GM19099 (cell line): ENCODE measurements around the gene SCFD2.

Experiments used
- POLR2A ChIP-seq: IDR thresholded peaks from 3 replicates; pipeline ENCODE4 v1.6.1; 2011; ENCODE audit warnings: low read depth; ENCODE audit not compliant: insufficient read length; ENCODE audit errors: extremely low read depth

The SCFD2 gene

DNA sequence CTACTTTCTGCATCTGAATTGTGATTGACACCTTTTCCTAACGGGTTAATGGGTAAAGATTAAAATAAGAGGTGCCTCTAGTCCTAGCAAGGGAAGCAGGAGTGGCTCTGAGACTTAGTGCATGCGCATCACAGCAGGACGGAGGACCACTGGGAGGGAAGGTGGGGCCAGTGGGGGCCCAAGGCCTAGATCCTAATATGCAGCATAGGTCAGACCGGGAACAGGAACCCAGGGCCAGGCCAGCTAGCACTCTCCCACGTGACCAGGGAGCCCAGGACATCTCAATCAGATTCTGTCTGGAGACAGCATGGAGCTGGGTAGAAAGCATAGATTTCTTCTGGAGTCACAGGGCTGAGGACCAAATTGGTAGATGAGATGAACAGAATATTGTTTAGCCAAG, 448.0 kb downstream of the SCFD2 start:
- no peak for TF ChIP-seq POLR2A

- TF ChIP-seq POLR2A, result no peak
Observed at GRCh38 chr4:52915730-52916300, 450.0 kb downstream of the SCFD2 start.

- no peak for TF ChIP-seq POLR2A
Observed at GRCh38 chr4:52915191-52915590, 450.7 kb downstream of the SCFD2 start.

- no peak for TF ChIP-seq POLR2A
Observed at GRCh38 chr4:52914051-52914605, 451.7 kb downstream of the SCFD2 start.

DNA sequence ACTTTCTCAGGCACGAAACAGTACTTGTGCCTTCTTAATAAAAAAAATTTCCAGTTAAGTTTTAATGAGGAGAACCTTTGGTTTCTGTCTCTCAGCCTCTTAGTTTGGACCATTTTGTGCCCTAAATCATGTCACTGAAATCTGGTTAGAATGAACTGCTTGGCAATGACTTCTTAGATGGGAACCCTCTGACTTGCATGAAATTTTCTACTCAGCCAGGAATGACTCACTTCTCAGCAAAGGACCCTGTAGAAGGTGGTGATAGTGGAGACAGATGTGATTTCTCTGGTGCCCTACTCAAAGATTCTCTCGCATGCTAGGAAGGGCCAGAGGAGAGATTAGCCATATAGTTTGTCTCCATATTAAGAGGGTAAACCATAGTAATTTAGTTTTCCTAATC, 453.3 kb downstream of the SCFD2 start:
- no peak for TF ChIP-seq POLR2A

DNA sequence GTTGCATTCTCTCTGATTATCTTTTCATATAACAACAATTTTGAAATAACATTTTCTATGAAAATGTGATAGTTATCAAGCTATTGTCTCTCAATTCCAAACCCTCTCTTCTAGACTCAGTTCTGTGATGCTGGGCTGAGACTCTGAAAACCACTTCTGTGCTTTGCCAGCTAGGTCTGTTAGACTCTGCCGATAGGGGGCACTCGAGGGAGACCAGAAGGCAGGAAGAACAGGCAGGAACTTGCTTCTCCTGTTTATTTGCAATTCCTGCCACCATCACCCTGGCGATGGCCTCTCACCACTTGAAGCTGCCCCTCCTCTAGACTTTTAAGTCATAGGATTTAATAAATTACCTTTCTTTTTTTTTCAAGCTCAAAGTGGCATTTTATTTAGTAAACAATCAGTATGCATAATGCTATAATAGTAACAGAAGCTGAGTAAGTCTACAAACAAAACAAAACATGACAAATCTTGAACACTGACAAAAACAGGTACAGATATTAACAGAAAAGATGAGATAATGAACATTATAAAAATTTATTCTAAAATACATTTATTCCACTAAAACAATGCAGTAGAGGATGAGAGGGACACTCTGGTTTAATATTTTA, 454.1 kb downstream of the SCFD2 start:
- no peak for TF ChIP-seq POLR2A

DNA sequence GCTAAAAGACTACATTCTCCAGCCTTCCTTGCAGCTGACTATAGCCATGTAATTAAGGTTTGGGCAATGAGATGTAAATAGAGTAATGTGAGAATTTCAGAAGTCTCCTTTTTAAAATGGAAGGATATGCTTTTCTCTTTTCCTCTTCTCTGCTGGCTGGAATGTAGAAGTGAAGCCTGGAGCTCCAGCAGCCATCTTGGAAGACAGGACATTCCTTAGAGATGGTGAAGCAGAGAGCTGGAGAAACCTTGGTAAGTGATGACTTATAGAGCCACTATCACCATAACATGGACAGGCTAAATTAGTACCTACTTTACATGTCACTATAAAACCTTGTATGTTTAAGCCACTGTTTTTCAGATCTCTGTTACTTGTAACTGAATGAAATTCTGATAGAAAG, 455.7 kb downstream of the SCFD2 start:
- TF ChIP-seq POLR2A, result no peak

DNA sequence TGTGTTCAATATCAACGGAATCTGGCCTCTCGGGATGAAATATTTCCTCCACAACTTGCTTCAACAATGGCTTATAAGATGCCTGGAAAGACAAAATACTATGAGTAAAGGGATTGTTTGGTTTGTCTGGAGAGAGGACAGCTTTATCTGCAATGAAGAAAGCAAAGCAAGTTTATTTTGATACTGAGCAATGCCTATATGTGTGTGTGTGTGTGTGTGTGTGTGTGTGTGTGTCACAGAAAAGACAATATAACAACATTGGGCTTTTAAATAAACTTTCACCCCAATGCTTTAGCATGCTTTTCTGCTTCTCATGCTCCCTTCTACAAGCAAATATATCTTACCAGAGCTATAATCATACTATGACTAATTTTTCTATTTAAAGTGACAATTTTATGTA, 458.4 kb downstream of the SCFD2 start:
- no peak for TF ChIP-seq POLR2A

- no peak for TF ChIP-seq POLR2A
Observed at GRCh38 chr4:52904421-52904820, 461.4 kb downstream of the SCFD2 start.

- TF ChIP-seq POLR2A, result no peak
Observed at GRCh38 chr4:52903273-52903672, 462.6 kb downstream of the SCFD2 start.

DNA sequence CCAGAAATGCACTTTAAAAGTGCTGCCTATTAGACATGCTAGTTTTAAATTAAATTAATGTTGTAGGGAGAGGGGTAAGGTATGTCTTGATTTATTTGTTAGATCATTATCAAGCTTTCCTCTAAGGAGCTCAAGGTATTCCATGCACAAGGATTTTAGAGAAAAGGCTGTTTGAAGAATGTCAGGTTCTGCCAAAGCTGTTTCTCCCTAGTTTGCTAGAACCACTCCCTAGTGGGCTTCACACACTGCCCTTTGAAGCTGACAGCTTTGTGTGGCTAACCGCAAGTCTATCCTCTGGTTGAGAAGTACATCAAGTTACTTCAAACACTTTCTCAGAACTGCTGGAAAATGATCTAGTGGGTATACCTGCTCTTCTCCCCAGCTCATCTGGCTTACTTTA, 471.4 kb downstream of the SCFD2 start:
- no peak for TF ChIP-seq POLR2A

DNA sequence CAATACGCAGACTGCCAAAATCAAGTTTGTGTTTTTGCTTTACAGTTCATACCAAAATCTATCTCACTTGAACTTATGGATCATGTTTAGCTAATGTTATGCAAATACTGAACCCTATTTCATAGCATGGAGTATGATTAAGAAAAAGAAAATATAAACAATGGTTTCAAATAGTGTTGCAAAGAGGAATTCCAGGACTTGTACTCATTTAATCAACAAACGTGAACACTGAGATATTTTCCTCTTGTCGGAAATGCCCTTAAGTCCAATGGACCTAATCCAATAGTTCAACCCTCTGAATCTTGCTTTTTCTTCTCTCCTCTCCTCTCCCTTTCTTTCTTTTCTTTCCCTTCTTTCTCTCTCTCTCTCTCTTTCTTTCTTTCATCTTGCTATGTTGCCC, 473.0 kb downstream of the SCFD2 start:
- TF ChIP-seq POLR2A, result no peak

GRCh38 chr4:52891743-52892142, 474.1 kb downstream of the SCFD2 start:
- TF ChIP-seq POLR2A, result no peak

DNA sequence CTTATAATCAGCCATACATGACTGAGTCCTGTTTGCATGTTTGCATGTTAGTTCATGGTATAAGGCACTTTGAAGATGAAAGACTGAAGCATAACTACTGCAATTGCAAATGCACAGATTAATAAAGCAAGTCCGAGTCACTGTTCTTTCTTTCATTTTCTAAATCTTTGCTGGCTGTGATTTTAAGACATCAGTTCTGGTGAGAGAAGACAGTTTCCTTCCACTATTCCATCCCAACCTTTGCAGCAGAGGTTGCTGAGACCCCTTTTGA, 475.4 kb downstream of the SCFD2 start:
- TF ChIP-seq POLR2A, result no peak

DNA sequence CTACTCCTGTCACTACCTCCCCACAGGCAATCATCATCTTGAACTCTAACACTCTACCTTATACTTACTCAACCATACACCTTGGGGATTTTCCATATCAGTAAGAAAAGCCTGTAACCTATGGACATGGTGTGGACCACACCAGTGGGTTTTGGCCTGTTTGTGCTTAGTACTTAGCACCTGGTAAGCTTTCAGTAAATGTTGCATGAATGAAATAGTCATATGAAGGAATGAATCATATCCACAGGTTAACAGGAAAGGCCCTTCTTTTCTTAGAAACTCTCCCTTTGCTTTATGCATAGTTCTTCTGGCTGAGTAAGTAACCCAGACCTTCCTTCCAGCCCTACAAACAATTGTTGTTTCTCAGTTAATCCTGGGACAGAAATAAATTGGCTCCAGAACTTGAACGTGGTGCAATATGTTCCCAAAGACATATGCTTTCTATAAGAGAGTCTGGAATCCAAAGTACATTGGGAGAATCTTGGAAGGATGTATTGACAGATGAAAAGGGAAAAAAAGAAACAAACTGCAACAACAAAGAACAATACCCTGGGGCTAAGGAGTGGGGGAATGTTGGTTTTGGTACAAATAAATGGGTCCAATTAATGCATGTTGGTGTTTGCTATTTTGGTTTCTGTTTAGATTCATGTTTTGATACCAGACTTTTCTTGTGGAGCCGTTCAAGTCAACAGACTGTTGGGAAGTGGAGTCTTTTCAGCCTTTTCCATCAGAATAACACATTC, 475.9 kb downstream of the SCFD2 start:
- TF ChIP-seq POLR2A, result no peak

DNA sequence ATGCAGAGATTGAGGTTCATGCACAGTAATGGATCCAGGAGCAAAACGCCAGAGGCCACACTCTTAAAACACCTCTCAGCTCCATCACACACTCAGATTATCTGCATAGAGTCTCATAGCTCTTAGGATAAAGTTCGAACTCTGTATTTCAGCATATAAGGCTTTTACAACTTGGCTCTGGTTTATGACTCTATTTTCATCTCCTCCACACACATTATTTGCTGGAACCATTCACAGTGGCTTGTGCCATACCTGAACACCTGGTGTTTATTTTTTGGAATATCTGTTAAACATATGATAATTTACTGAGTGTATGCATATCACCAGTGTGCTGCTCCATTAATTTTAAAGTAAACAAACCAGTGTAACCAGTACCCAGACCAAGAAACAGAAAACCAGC, 476.5 kb downstream of the SCFD2 start:
- no peak for TF ChIP-seq POLR2A
